Fibroblast of lung (primary cell): ENCODE data around the gene NEBL. TPM values are rescaled to one million over a fixed set of nuclear protein-coding genes. Genes with fewer than 3 reads are reported as not detected.
A peak's percentile ranks its signal among the peaks of the same experiment; 100 is the strongest.

Experiments
- DNase-seq, 2 donors: peaks; one replicate each; pipeline versions ENCODE4 v3.0.0 to v3.0.0-alpha.2; 2010; ENCODE audit warnings: low read depth in 2 of 2
- H2AFZ ChIP-seq: 2 replicates; pipeline ENCODE4 v1.5.1; 2012; ENCODE audit warnings: low read length, control low read depth, inconsistent platforms
- H3K27ac ChIP-seq: 2 replicates; pipeline ENCODE4 v1.5.1; 2011; ENCODE audit warnings: low read length, control low read depth; ENCODE audit not compliant: insufficient read depth
- H3K27me3 ChIP-seq: 2 replicates; pipeline ENCODE4 v1.5.1; 2011; ENCODE audit warnings: mild to moderate bottlenecking, low read length; ENCODE audit not compliant: control insufficient read depth, insufficient read depth
- H3K36me3 ChIP-seq: 2 replicates; pipeline ENCODE4 v1.5.1; 2011; ENCODE audit warnings: low read length; ENCODE audit not compliant: control insufficient read depth, insufficient read depth
- H3K4me1 ChIP-seq: 2 replicates; pipeline ENCODE4 v1.5.1; 2011; ENCODE audit warnings: low read length; ENCODE audit not compliant: control insufficient read depth, insufficient read depth; ENCODE audit errors: extremely low read depth
- H3K4me2 ChIP-seq: 2 replicates; pipeline ENCODE4 v1.5.1; 2011; ENCODE audit warnings: low read length, control low read depth; ENCODE audit not compliant: insufficient read depth; ENCODE audit errors: extremely low read depth
- H3K4me3 ChIP-seq, 4 experiments: fragments of 200-600 bp in 1 of 4; sonication (generic) in 1 of 4; replicated peaks in 1 of 4; 2 replicates each; pipeline ENCODE4 v1.5.1; 2011 to 2016; ENCODE audit warnings: low read length in 4 of 4, low read depth in 3 of 4, mild to moderate bottlenecking in 3 of 4, control low read depth in 2 of 4, inconsistent platforms in 1 of 4, mixed read lengths in 1 of 4; ENCODE audit not compliant: insufficient read depth in 1 of 4; ENCODE audit errors: control extremely low read depth in 1 of 4
- H3K79me2 ChIP-seq: 2 replicates; pipeline ENCODE4 v1.5.1; 2012; ENCODE audit warnings: mild to moderate bottlenecking, low read length, inconsistent platforms; ENCODE audit not compliant: control insufficient read depth, insufficient read depth
- H3K9ac ChIP-seq: 2 replicates; pipeline ENCODE4 v1.5.1; 2011; ENCODE audit warnings: mild to moderate bottlenecking, low read length, control low read depth; ENCODE audit not compliant: insufficient read depth
- H3K9me3 ChIP-seq: 2 replicates; pipeline ENCODE4 v1.5.1; 2012; ENCODE audit warnings: low read depth, low read length; ENCODE audit not compliant: control insufficient read depth, insufficient read depth
- H4K20me1 ChIP-seq: 2 replicates; pipeline ENCODE4 v1.5.1; 2011; ENCODE audit warnings: low read length; ENCODE audit not compliant: control insufficient read depth, insufficient read depth; ENCODE audit errors: extremely low read depth
- EZH2 ChIP-seq: IDR thresholded peaks from 2 replicates; pipeline ENCODE4 v1.5.1; 2012; ENCODE audit warnings: low read length, control low read depth, mild to moderate bottlenecking; ENCODE audit errors: missing control alignments
- polyA plus RNA-seq, 2 donors: library from polyadenylated mRNA; depleted of rRNA in 1 of 2; stranded (reverse) in 1 of 2; unstranded in 1 of 2; fragments of >200 nt; gene quantifications; 2 replicates each; pipeline ENCODE4 v1.2.1, GENCODE V29; 2011 to 2012; ENCODE audit warnings: missing spikeins in 1 of 2
- total RNA-seq: library from RNA; depleted of rRNA; stranded (reverse); fragments of >200 nt; gene quantifications from 2 replicates; pipeline ENCODE4 v1.2.1, GENCODE V29; 2014
- TF ChIP-seq, protein P1 (sequence below), 2 donors: IDR thresholded peaks in 1 of 2; conservative IDR thresholded peaks in 1 of 2; 1 replicate in 1 of 2; 2 replicates in 1 of 2; pipeline ENCODE4 v1.5.1; 2011 to 2012; ENCODE audit warnings: low read length in 2 of 2, control low read depth in 1 of 2, inconsistent platforms in 1 of 2, low read depth in 1 of 2, mild to moderate bottlenecking in 1 of 2

NEBL gene
- total and polyA plus RNA-seq, 2 donors (not counting 1 experiment from before 2014, with no cell fraction given), result 0.11 to 0.33 TPM

GRCh38 chr10:20932606-20933126 is 35.6 kb upstream of the NEBL start:
- Histone ChIP-seq H3K4me2 (no peak overlapping the region), H3K27me3 (no peaks in the 10 kb centered on the region), H2AFZ (no peak overlapping the region), H3K9me3 (no peaks in the 10 kb centered on the region), H3K79me2 (no peaks in the 10 kb centered on the region), H4K20me1 (no peaks in the 10 kb centered on the region), H3K9ac (no peak overlapping the region), H3K4me1 (no peaks in the 10 kb centered on the region), H3K27ac (no peak overlapping the region), H3K36me3 (no peaks in the 10 kb centered on the region), H3K4me3 (no peak overlapping the region)
- no peak for DNase-seq
- TF ChIP-seq EZH2, result no peak
- TF ChIP-seq, protein P1, sequence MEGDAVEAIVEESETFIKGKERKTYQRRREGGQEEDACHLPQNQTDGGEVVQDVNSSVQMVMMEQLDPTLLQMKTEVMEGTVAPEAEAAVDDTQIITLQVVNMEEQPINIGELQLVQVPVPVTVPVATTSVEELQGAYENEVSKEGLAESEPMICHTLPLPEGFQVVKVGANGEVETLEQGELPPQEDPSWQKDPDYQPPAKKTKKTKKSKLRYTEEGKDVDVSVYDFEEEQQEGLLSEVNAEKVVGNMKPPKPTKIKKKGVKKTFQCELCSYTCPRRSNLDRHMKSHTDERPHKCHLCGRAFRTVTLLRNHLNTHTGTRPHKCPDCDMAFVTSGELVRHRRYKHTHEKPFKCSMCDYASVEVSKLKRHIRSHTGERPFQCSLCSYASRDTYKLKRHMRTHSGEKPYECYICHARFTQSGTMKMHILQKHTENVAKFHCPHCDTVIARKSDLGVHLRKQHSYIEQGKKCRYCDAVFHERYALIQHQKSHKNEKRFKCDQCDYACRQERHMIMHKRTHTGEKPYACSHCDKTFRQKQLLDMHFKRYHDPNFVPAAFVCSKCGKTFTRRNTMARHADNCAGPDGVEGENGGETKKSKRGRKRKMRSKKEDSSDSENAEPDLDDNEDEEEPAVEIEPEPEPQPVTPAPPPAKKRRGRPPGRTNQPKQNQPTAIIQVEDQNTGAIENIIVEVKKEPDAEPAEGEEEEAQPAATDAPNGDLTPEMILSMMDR (conservative IDR thresholded peaks at IDR 0.05 in 1 of 2, IDR thresholded peaks at IDR 0.05 in 1 of 2; ENCODE audit: low read depth in 1 of 2, low read length in 2 of 2), result no peak

GRCh38 chr10:20931156-20931795 is 34.2 kb upstream of the NEBL start:
- no peaks in the 10 kb centered on the region for H3K27me3 ChIP-seq
- no peaks in the 10 kb centered on the region for H3K36me3 ChIP-seq
- H3K27ac ChIP-seq, result no peak overlapping the region
- no peak overlapping the region for H3K4me2 ChIP-seq
- H3K9ac ChIP-seq, result no peak overlapping the region
- no peak overlapping the region for H3K4me3 ChIP-seq
- DNase-seq, result no peak
- no peaks in the 10 kb centered on the region for H3K9me3 ChIP-seq
- no peak overlapping the region for H2AFZ ChIP-seq
- no peaks in the 10 kb centered on the region for H3K4me1 ChIP-seq
- no peaks in the 10 kb centered on the region for H3K79me2 ChIP-seq
- TF ChIP-seq EZH2, result no peak
- TF ChIP-seq, protein P1 (conservative IDR thresholded peaks at IDR 0.05 in 1 of 2, IDR thresholded peaks at IDR 0.05 in 1 of 2; ENCODE audit: low read depth in 1 of 2, low read length in 2 of 2), result no peak
- H4K20me1 ChIP-seq, result no peaks in the 10 kb centered on the region

DNA sequence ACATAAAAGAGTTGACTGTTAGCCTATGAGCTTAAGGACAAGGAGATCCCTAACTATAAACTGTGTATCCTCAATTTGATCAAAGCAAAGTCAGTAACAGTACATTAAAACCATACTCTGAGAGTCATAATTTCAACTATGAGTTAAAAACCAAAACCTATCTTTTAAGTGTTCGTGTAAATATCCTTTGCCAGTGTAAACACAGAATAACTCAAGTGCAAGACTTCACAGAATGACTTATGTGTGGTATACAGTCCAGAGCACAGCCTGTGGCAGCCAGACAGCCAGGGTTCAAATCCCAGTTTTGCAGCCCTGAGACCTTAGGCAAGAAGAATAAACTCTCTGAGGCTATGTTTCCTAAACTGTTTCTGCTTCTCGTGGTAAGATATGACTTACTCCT is 30.3 kb upstream of the NEBL start:
- Histone ChIP-seq H3K79me2 (no peaks in the 10 kb centered on the region), H3K4me1 (no peaks in the 10 kb centered on the region), H3K36me3 (no peaks in the 10 kb centered on the region), H3K4me3 (no peak overlapping the region), H3K9ac (no peak overlapping the region), H4K20me1 (no peaks in the 10 kb centered on the region), H3K4me2 (no peak overlapping the region), H2AFZ (no peak overlapping the region), H3K9me3 (no peaks in the 10 kb centered on the region), H3K27ac (no peak overlapping the region), H3K27me3 (no peaks in the 10 kb centered on the region)
- peak in 1 of 2 donors; percentile 29 for DNase-seq
- no peak for TF ChIP-seq EZH2
- TF ChIP-seq, protein P1 (conservative IDR thresholded peaks at IDR 0.05 in 1 of 2, IDR thresholded peaks at IDR 0.05 in 1 of 2; ENCODE audit: low read depth in 1 of 2, low read length in 2 of 2), result no peak
